Naive thymus-derived CD8-positive, alpha-beta T cell (primary cell): Measurements from ENCODE around the gene PRKAR1B. TPM values are rescaled to one million over a fixed set of nuclear protein-coding genes. Genes with fewer than 3 reads are reported as not detected.

Source experiments
- ATAC-seq, 2 donors: fragments of 150-1000 bp; cut with Tn5 transposase in 1 of 2; sonication (Bioruptor Pico), chemical (Tn5 transposase) in 1 of 2; 1 replicate in 1 of 2; 2 replicates in 1 of 2; pipeline ENCODE4 v1.10.0; 2021; ENCODE audit warnings: mild to moderate bottlenecking in 2 of 2, moderate library complexity in 2 of 2
- POLR2A ChIA-PET: fragments of 350-600 bp; sonication (Branson Sonifier 250); formaldehyde crosslinking; loops from one replicate; lab custom pipeline; 2021; ENCODE audit warnings: antibody characterized with exemption; lab: Charles Lee
- DNase-seq, 10 donors: peaks; one replicate each; pipeline versions ENCODE4 v3.0.0 to v3.0.0-alpha.2; 2020 to 2022
- H3K27ac Mint-ChIP-seq, 10 donors: one replicate each; pipeline ENCODE4 v1.8.0; 2020 to 2022; ENCODE audit warnings: mild to moderate bottlenecking in 10 of 10, mixed read lengths in 10 of 10, moderate library complexity in 4 of 10, inconsistent platforms in 1 of 10
- H3K27me3 Mint-ChIP-seq, 5 donors: one replicate each; pipeline ENCODE4 v1.8.0; 2021 to 2022; ENCODE audit warnings: mixed read lengths in 5 of 5
- H3K36me3 Mint-ChIP-seq, 3 donors: one replicate each; pipeline ENCODE4 v1.8.0; 2020 to 2022; ENCODE audit warnings: mixed read lengths in 3 of 3, mild to moderate bottlenecking in 2 of 3, inconsistent platforms in 1 of 3
- H3K4me1 Mint-ChIP-seq, 4 donors: one replicate each; pipeline ENCODE4 v1.8.0; 2021 to 2022; ENCODE audit warnings: mixed read lengths in 4 of 4
- H3K4me3 Mint-ChIP-seq, 10 donors: one replicate each; pipeline ENCODE4 v1.8.0; 2020 to 2022; ENCODE audit warnings: mild to moderate bottlenecking in 10 of 10, mixed read lengths in 10 of 10, moderate library complexity in 6 of 10, inconsistent platforms in 1 of 10
- H3K9me3 Mint-ChIP-seq, 9 donors: one replicate each; pipeline ENCODE4 v1.8.0; 2020 to 2022; ENCODE audit warnings: mixed read lengths in 9 of 9, mild to moderate bottlenecking in 3 of 9, inconsistent platforms in 1 of 9, moderate library complexity in 1 of 9
- polyA plus RNA-seq, 3 donors: library from polyadenylated mRNA; unstranded; fragments of 300-500 nt; fragmentation: Illumina TruSeq; gene quantifications; one replicate each; pipeline ENCODE4 v1.2.3, GENCODE V29; 2021
- total RNA-seq, 8 experiments: library from RNA in 2 of 8; stranded (reverse) in 2 of 8; gene quantifications; one replicate each; pipeline ENCODE4 v1.2.3 and lab custom pipeline; 2021 to 2026

PRKAR1B gene
- total and polyA plus RNA-seq, 5 experiments from 2014 or later = 14.6 to 47.3 (median 35.4) TPM

DNA sequence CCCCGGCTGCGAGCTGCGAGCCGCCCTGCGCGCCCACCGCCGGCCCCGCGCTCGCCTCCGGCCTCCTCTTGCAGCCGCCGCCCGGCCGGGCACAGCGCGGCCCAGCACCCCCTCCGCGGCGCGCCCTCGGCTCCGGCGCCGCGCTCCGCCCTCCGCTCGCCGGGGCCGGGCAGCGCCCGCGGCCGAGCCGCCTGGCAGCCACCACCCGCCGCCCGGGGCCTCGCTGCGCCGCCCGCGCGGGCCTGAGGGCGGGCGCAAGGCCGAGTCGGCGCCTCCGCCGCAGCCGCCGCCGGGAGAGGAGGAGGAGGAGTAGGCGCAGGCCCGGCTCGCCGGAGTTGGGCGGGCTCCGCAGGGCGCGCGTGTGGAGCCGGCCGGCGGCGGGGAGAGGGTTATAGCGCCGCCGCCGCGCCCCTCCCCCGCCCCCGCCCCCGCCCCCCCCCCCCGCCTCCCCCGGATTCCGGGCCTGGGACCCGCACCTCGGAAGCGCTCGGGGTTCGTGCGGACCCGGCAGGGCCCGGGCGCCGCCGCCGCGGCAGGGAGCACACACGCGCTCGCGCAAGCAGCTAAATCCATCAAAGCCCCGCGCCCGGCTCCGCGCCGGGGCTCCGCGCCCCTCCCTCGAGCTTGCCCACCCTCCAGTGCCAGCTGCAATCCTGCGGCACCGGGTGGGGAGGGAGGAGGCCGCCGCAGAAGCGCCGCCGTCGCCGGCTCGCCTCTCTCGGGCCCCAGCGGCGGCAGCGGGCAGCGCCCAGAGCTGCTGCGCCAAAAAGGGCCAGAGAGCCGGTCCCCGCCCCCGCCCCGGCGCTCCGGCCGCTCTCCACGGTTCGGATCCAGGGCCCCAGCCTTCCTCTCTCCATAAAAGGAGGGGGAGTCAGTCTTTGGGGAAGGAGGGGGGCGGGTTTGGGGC lies 207.3 kb downstream of the PRKAR1B start, which contains the start of gene PDGFA:
Gene PDGFA, minus strand, starts transcription at position 363 of the 907 bp plus-strand sequence. CDS start 845 bp downstream, outside the sequence.
- DNase-seq (no peak), ATAC-seq (peak; percentile 16 to 43)
- POLR2A ChIA-PET = no interaction called here
- Mint-ChIP-seq H3K4me1 (peaks cover 8 to 22% (median 18%) of the 10 kb centered on the region in 4 donors), H3K27me3 (peaks cover 7 to 47% (median 18%) of the 10 kb centered on the region in 5 donors), H3K36me3 (peaks cover 0 to 3% (median 0%) of the 10 kb centered on the region in 3 donors), H3K4me3 (peak within 1 kb of the TSS; percentile 64 to 88 (median 81)), H3K27ac (peak within 1 kb of the TSS in 1 of 10 donors; percentile 21), H3K9me3 (peaks cover 0 to 2% (median 0%) of the 10 kb centered on the region in 9 donors)

DNA sequence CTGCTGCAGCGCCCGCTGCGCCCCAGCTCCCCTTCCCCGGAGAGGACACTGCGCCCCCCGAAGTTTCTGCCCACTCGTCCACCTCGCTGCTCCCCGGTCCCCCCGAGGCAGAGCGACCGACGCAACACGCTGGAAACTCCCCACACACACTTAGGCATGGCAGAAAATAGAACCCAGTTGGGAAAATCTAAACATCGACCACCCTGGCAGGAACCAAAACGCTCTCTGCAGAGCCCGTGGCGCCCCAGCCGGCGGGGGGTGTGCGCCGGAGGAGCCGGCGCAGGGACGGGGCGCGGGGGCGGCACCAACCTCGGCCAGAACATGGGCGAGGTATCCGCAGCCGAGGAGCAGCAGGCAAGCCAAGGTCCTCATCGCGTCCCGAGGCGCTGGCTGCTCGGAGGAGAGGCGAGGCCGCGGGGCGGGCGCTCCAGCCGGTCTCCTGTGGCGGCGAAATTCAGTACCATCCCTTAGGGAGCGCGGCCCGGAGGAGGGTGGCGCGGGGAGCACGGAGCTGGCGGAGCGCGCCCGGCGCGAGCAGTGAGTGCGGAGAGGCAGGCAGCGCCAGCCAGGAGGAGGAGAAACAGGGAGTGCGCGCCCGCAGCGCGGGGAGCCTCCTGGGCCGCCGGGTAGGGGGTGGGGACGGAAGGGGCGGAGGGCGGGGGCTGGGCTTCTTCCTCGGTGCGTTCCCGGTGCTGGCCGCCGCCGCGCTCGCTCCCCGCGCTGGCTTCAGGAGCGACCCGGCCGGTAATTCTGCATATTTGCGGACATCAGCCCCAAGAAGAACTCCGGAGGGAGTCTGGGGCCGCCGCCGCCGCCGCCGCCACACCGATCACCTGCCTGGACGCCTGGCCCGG lies 208.2 kb downstream of the PRKAR1B start:
- H3K4me1 Mint-ChIP-seq = peaks cover 6 to 22% (median 18%) of the 10 kb centered on the region in 4 donors
- POLR2A ChIA-PET = interaction anchor here (0.6 kb wide), 1 partner anchor 184 kb away, joined by 3 read pairs; no protein-coding TSS in a partner anchor
- peak; percentile 26 to 29 for ATAC-seq
- H3K27me3 Mint-ChIP-seq = peaks cover 10 to 53% (median 16%) of the 10 kb centered on the region in 5 donors
- peak overlapping the region; percentile 64 to 88 (median 81) for H3K4me3 Mint-ChIP-seq
- peaks cover 0 to 3% (median 0%) of the 10 kb centered on the region in 3 donors for H3K36me3 Mint-ChIP-seq
- peak in 2 of 10 donors; percentile 15 to 31 for DNase-seq
- H3K9me3 Mint-ChIP-seq = no peaks in the 10 kb centered on the region
- peak overlapping the region in 1 of 10 donors; percentile 21 for H3K27ac Mint-ChIP-seq

DNA sequence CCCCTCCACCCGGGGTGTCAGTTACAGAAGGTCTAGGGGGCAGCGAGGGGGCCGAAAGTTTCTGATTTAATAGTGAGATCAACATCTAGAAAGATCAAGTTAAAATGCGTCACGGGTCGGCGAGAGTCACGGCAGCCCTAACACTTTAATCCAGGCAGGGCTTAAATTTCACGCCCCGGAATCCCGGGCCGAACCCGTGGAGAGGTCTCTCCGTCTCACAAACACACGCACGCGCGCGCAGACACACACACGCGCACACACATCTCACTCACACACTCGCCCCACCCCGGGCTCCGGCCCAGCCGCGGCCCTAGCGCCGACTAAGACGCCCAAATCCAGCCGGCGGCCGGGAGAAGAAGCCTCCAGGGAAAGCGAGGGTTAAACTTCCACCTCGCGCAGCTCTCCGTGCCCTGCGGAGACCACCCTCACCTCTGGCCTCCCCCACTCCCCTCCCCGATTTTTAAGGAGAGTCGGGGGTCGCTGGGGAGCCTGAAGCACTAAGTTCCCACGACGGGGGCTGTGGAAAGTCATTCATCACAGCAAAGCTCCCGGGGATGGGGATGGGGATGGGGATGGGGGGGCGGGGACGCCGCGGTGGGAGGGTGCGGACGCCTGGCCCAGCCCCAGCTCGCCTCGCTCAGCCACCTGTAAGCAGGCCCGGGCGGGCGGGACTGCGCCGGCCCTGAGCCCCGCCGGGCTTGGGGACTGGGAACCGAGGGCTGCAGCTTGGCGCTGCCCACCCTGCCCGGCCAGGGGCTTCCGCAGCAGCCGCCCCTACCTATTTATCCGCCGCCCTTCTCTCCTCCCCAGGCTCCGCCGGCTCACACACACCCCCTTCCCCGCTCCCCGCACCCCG lies 209.1 kb downstream of the PRKAR1B start:
- H3K9me3 Mint-ChIP-seq = no peaks in the 10 kb centered on the region
- H3K4me1 Mint-ChIP-seq = peaks cover 6 to 22% (median 18%) of the 10 kb centered on the region in 4 donors
- peak in 1 of 2 donors; percentile 18 for ATAC-seq
- H3K27me3 Mint-ChIP-seq = peaks cover 10 to 51% (median 17%) of the 10 kb centered on the region in 5 donors
- peak overlapping the region; percentile 68 to 88 (median 81) for H3K4me3 Mint-ChIP-seq
- H3K36me3 Mint-ChIP-seq = peaks cover 0 to 3% (median 0%) of the 10 kb centered on the region in 3 donors
- POLR2A ChIA-PET = interaction anchor here (0.6 kb wide), 1 partner anchor 185 kb away, joined by 3 read pairs; no protein-coding TSS in a partner anchor
- peak overlapping the region in 3 of 10 donors; percentile 41 to 84 (median 49) for H3K27ac Mint-ChIP-seq
- no peak for DNase-seq

DNA sequence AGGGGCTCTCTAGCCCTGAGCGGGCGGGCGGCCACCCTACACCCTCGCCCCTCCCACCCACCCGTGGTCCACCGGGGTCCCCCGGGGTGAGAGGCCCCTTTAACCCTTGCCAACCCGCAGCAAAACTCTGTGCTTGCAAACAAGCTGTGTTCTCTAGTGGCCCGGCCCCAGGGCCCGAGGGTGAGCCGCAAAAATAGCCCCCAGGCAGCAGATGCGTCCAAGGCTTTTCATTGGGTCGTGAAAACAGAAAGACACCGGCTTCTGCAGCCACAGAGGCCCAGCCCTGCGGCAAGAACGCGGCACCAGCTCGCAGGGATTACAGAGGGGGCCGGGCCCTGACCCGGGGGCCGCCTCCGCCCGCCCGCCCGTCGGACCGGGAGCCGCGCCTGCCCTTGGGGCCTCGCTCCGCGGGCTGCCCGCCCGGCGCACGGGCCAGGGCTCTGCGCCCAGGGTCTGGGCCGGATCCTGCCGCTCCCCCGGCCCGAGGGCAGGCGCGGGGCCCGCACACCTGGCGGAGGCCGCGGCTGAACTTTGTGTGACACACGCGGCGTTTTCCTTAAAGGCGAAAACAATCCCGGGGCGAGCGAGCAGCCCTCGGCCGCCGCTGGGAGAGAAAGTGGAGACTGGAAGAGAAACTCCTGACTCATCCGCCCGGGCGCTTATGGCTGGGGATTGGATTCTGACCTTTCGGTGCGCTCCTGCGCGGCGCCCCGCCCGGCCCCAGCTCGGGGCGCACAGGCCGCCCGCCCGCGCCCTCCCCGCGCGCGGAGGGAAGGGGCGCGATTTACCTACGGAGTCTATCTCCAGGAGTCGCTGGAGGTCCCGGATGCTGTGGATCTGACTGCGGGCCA lies 210.2 kb downstream of the PRKAR1B start:
- H3K4me1 Mint-ChIP-seq = peaks cover 6 to 18% (median 16%) of the 10 kb centered on the region in 4 donors
- POLR2A ChIA-PET = no interaction called here
- DNase-seq = no peak

DNA sequence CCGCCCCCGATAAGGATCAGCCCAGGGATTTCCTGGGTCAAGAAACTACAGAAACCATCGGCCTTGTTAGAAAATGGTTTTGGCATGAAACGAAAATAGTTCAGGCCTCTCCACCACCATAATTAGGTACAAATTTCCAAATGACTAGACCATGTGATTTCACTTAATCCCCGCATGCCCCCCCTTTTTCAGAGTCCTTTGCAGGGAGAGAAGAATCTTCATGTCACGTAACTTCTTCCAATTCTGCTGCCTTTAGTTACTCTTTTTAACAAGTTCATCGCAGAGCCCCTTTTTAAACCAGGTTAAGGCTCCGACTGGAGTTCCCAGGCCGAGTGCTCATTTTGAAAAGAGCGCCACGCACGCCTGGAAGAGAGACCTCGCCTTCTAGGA lies 210.9 kb downstream of the PRKAR1B start:
- no peak for ATAC-seq
- Mint-ChIP-seq H3K27me3 (peaks cover 10 to 46% (median 17%) of the 10 kb centered on the region in 5 donors), H3K9me3 (no peaks in the 10 kb centered on the region), H3K27ac (no peak overlapping the region), H3K36me3 (peaks cover 0 to 2% (median 0%) of the 10 kb centered on the region in 3 donors), H3K4me1 (peaks cover 6 to 15% (median 13%) of the 10 kb centered on the region in 4 donors), H3K4me3 (peak overlapping the region in 6 of 10 donors; percentile 7 to 52 (median 22))
- no peak for DNase-seq
- POLR2A ChIA-PET = no interaction called here

More for the DNA sequence above, 210.2 kb downstream of the PRKAR1B start:
- ATAC-seq = no peak
- Mint-ChIP-seq H3K27me3 (peaks cover 10 to 50% (median 17%) of the 10 kb centered on the region in 5 donors), H3K27ac (no peak overlapping the region), H3K9me3 (no peaks in the 10 kb centered on the region), H3K4me3 (peak overlapping the region in 1 of 10 donors; percentile 43), H3K36me3 (peaks cover 0 to 3% (median 0%) of the 10 kb centered on the region in 3 donors)

DNA sequence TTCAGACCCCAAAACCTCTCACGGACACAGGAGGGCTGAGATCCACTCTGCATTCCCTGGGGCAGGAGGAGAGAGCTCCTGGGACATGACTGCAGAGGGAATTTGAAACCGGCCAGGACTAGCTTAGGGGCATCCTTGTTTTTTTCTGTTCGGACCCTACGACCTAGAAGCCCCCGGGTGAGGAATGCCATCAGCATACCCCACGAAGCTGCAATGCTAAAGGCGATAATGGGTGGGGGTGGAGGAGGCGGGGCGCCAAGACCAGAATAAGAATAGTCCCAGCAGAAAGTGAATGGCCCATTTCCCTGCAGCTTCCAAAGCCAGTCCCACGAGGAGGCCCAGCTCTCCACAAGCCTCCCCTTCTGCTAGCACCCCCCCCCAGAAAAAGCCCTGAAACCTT lies 211.5 kb downstream of the PRKAR1B start:
- peak overlapping the region in 2 of 10 donors; percentile 11 to 20 for H3K4me3 Mint-ChIP-seq
- H3K27ac Mint-ChIP-seq = no peak overlapping the region
- DNase-seq = no peak
- no peaks in the 10 kb centered on the region for H3K9me3 Mint-ChIP-seq
- peaks cover 6 to 13% (median 12%) of the 10 kb centered on the region in 4 donors for H3K4me1 Mint-ChIP-seq
- H3K36me3 Mint-ChIP-seq = no peaks in the 10 kb centered on the region
- H3K27me3 Mint-ChIP-seq = peaks cover 9 to 41% (median 17%) of the 10 kb centered on the region in 5 donors
- no peak for ATAC-seq
- POLR2A ChIA-PET = interaction anchor here (0.7 kb wide), 1 partner anchor 224 kb away, joined by 4 read pairs; no protein-coding TSS in a partner anchor

DNA sequence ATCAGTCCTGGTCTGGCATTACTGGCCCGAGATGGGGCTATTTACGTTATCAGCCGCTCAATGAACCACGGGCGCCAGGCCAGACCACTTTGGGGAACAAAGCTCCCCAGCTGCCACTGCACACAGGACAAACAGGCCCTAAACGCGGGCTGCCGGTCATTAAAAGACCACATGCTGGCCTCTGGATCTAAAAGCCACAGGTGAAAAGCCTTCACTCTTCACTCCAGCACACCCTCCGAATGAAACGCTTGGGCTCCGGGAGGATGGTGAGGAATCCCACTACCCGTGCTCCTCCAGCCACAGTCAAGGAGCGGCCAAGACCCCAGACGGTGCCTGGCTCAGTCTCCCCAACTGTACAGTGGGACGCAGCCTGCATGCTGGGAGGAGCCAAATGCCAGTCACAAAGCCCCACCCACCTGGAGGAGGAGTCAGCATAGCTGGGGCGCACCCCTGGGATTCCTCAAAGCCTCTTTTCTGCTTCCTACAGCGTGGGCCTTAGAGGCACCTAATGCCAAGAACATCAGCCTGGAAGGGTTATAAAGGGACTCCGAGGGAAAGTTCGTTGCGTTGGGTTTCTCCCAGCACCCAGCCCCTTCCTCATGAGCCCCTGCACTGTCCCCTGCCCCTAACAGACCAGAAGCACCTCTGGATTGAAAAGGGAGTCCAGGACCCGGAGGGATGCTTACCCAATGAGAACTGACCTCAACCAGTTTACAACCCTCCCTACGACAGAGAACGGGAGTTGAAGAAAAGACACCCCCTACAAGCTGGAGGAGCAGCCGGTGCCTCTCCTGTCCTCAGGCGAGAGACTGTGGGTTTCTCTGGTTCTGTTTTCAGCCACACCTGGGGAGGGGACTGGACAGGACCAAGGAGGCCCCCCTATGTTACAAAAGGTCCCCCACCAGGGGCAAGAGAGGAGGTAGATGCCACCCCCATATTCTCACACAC lies 212.2 kb downstream of the PRKAR1B start:
- no peaks in the 10 kb centered on the region for H3K9me3 Mint-ChIP-seq
- H3K27me3 Mint-ChIP-seq = peaks cover 9 to 39% (median 17%) of the 10 kb centered on the region in 5 donors
- H3K4me3 Mint-ChIP-seq = peak overlapping the region in 2 of 10 donors; percentile 4 to 18
- no peak overlapping the region for H3K27ac Mint-ChIP-seq
- POLR2A ChIA-PET = interaction anchor here (0.7 to 1.1 kb wide), 2 partner anchors 31 to 225 kb away, joined by 3 to 4 read pairs; no protein-coding TSS in a partner anchor
- H3K36me3 Mint-ChIP-seq = no peaks in the 10 kb centered on the region
- DNase-seq (no peak), ATAC-seq (no peak)
- H3K4me1 Mint-ChIP-seq = peaks cover 6 to 13% (median 12%) of the 10 kb centered on the region in 4 donors

DNA sequence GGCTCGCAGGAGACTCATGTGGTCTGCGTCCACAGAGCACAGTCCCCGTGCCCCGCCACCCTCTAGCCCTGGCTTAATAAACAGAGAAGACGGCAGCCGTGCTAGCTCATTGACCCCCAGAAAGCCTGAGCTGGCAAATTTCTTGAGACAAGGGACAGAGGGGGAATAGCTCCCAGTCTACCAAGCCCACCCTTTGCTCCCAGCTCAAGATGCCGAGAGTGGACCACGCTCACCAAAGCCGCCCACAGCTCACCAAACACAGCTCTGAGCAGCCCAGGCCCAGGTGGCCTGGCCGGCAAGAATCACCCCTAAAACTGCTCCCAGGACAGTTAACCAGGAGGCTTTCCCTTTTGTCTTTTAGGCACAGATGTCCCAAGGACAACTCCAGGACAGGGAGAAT lies 212.8 kb downstream of the PRKAR1B start:
- ATAC-seq (no peak), DNase-seq (no peak)
- H3K9me3 Mint-ChIP-seq = no peaks in the 10 kb centered on the region
- peaks cover 9 to 39% (median 17%) of the 10 kb centered on the region in 5 donors for H3K27me3 Mint-ChIP-seq
- H3K4me3 Mint-ChIP-seq = no peak overlapping the region
- H3K27ac Mint-ChIP-seq = no peak overlapping the region
- POLR2A ChIA-PET = interaction anchor here (1.1 kb wide), 1 partner anchor 31 kb away, joined by 3 read pairs; no protein-coding TSS in a partner anchor
- peaks cover 6 to 13% (median 12%) of the 10 kb centered on the region in 4 donors for H3K4me1 Mint-ChIP-seq
- no peaks in the 10 kb centered on the region for H3K36me3 Mint-ChIP-seq

DNA sequence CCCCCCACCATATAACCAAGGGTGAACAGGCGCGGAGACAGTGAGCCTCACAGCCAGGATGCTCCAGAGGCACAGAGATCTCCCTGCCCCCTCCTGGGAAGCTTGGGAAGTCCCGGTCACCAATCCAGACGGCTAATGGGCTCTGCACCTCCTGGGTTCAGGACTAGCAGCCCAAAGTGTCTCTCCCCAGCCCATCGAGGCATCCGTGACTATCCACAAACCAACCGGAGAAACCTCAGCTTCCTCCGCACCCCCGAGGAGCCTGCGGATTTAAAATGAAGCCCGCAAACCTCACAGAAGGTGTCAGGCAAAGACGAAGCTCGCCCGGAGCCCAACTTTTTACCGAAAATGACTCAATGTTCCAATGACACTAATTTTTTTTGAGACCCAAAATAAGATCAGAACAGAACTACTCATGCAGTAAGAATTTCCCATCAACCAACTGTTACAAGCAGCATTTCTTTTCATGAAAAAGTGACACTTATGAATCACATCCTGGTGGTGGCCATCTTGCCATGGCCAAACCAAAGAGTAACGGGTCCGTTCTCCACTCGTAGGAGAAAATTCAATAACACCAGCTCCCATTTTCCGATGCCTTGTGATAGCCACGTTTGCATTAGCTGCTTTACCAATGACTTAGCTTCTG lies 213.4 kb downstream of the PRKAR1B start:
- POLR2A ChIA-PET = interaction anchor here (1.1 kb wide), 1 partner anchor 32 kb away, joined by 3 read pairs; no protein-coding TSS in a partner anchor
- Mint-ChIP-seq H3K9me3 (no peaks in the 10 kb centered on the region), H3K4me1 (peaks cover 6 to 12% (median 10%) of the 10 kb centered on the region in 4 donors), H3K27me3 (peaks cover 9 to 35% (median 17%) of the 10 kb centered on the region in 5 donors), H3K36me3 (no peaks in the 10 kb centered on the region), H3K27ac (no peak overlapping the region), H3K4me3 (no peak overlapping the region)
- ATAC-seq (no peak), DNase-seq (no peak)
